ENCODE data around the gene AHCY.

DNA sequence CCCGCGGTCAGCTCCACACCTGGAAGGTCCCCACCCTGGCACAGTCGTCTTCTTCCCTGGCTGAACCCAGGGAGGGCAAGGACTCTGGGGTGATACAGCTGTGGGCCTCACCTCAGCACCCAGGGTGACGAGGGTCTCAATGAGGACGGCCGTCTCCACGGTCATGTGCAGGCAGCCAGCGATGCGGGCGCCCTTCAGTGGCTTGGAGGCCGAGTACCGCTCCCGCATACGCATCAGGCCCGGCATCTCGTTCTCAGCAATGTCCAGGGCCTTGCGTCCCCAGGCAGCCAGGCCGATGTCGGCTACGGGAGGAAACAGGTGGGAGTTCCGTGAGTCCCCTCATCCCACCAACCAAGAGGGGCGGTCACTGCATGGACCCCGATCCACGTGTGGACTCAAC is 7.9 kb downstream of the AHCY start:
- TF ChIP-seq, protein P1, sequence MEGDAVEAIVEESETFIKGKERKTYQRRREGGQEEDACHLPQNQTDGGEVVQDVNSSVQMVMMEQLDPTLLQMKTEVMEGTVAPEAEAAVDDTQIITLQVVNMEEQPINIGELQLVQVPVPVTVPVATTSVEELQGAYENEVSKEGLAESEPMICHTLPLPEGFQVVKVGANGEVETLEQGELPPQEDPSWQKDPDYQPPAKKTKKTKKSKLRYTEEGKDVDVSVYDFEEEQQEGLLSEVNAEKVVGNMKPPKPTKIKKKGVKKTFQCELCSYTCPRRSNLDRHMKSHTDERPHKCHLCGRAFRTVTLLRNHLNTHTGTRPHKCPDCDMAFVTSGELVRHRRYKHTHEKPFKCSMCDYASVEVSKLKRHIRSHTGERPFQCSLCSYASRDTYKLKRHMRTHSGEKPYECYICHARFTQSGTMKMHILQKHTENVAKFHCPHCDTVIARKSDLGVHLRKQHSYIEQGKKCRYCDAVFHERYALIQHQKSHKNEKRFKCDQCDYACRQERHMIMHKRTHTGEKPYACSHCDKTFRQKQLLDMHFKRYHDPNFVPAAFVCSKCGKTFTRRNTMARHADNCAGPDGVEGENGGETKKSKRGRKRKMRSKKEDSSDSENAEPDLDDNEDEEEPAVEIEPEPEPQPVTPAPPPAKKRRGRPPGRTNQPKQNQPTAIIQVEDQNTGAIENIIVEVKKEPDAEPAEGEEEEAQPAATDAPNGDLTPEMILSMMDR (conservative IDR thresholded peaks at IDR 0.05 in 1 of 2, IDR thresholded peaks at IDR 0.05 in 1 of 2; ENCODE audit: extremely low read depth in 1 of 2, insufficient read depth in 1 of 2, low read depth in 1 of 2, low read length in 2 of 2): no peak
- TF ChIP-seq EZH2 (IDR thresholded peaks at IDR 0.05; ENCODE audit: borderline replicate concordance, low read length): no peak

Measured in mammary epithelial cell (primary cell).